Measurements from ENCODE around the gene CHI3L2.

The CHI3L2 gene

GRCh38 chr1:111227434-111227833, at the start of gene CHI3L2:
Gene CHI3L2 (plus strand): TSS chr1:111227713. CDS start chr1:111227730, 17 bp downstream.
- Histone ChIP-seq H3K9me3 (ENCODE audit: severe bottlenecking) (no peaks in the 10 kb centered on the region), H3K36me3 (no peaks in the 10 kb centered on the region), H3K27ac (no peak within 1 kb of the TSS), H3K4me3 (ENCODE audit: low read depth, low read length) (no peak within 1 kb of the TSS), H3K27me3 (ENCODE audit: insufficient read depth, low read depth, severe bottlenecking) (no peaks in the 10 kb centered on the region)
- no peak for TF ChIP-seq CTCF (IDR thresholded peaks at IDR 0.05; ENCODE audit: low read depth, low read length)
- no peak for DNase-seq

- Histone ChIP-seq H3K36me3 (peaks cover 13% of the 10 kb centered on the region), H3K27ac (no peak overlapping the region), H3K27me3 (ENCODE audit: insufficient read depth, low read depth, severe bottlenecking) (no peaks in the 10 kb centered on the region), H3K9me3 (ENCODE audit: severe bottlenecking) (no peaks in the 10 kb centered on the region), H3K4me3 (ENCODE audit: low read depth, low read length) (no peak overlapping the region)
- TF ChIP-seq CTCF (IDR thresholded peaks at IDR 0.05; ENCODE audit: low read depth, low read length): no peak
- DNase-seq: no peak
These were observed 47.5 kb upstream of the CHI3L2 start for GRCh38 chr1:111179968-111180533.

GRCh38 chr1:111182052-111182451, 45.5 kb upstream of the CHI3L2 start:
- Histone ChIP-seq H3K27ac (no peak overlapping the region), H3K4me3 (ENCODE audit: low read depth, low read length) (no peak overlapping the region), H3K9me3 (ENCODE audit: severe bottlenecking) (no peaks in the 10 kb centered on the region), H3K27me3 (ENCODE audit: insufficient read depth, low read depth, severe bottlenecking) (no peaks in the 10 kb centered on the region), H3K36me3 (peaks cover 10% of the 10 kb centered on the region)
- DNase-seq: no peak
- no peak for TF ChIP-seq CTCF (IDR thresholded peaks at IDR 0.05; ENCODE audit: low read depth, low read length)

- no peak for DNase-seq
- no peaks in the 10 kb centered on the region for H3K9me3 ChIP-seq (ENCODE audit: severe bottlenecking)
- no peak overlapping the region for H3K4me3 ChIP-seq (ENCODE audit: low read depth, low read length)
- no peak overlapping the region for H3K27ac ChIP-seq
- H3K27me3 ChIP-seq (ENCODE audit: insufficient read depth, low read depth, severe bottlenecking): no peaks in the 10 kb centered on the region
- TF ChIP-seq CTCF (IDR thresholded peaks at IDR 0.05; ENCODE audit: low read depth, low read length): no peak
- peaks cover 10% of the 10 kb centered on the region for H3K36me3 ChIP-seq
These were observed 44.0 kb upstream of the CHI3L2 start for GRCh38 chr1:111183308-111184069.

GRCh38 chr1:111184663-111185062, 42.9 kb upstream of the CHI3L2 start:
- no peaks in the 10 kb centered on the region for H3K27me3 ChIP-seq (ENCODE audit: insufficient read depth, low read depth, severe bottlenecking)
- H3K27ac ChIP-seq: no peak overlapping the region
- no peak overlapping the region for H3K4me3 ChIP-seq (ENCODE audit: low read depth, low read length)
- DNase-seq: no peak
- peaks cover 10% of the 10 kb centered on the region for H3K36me3 ChIP-seq
- no peaks in the 10 kb centered on the region for H3K9me3 ChIP-seq (ENCODE audit: severe bottlenecking)
- no peak for TF ChIP-seq CTCF (IDR thresholded peaks at IDR 0.05; ENCODE audit: low read depth, low read length)

All from WERI-Rb-1 (cell line).